Measurements from ENCODE around the gene MXI1.
"Not testable (repeated sequence)": the region's sequence is repeated elsewhere in the genome, so short reads cannot be mapped to it uniquely, and the experiment has no call there.

Gene MXI1

GRCh38 chr10:110184398-110184797, 23.0 kb upstream of the MXI1 start:
- no peak for DNase-seq

- not testable (repeated sequence) for DNase-seq
Observed at GRCh38 chr10:110185646-110186182, 21.7 kb upstream of the MXI1 start.

- no peak for DNase-seq
Observed at GRCh38 chr10:110190170-110190569, 17.2 kb upstream of the MXI1 start.

- no peak for DNase-seq
Observed at GRCh38 chr10:110192552-110192951, 14.9 kb upstream of the MXI1 start.

- no peak for DNase-seq
Observed at GRCh38 chr10:110200503-110200902, 6.9 kb upstream of the MXI1 start.

GRCh38 chr10:110201046-110201445, 6.4 kb upstream of the MXI1 start:
- not testable (repeated sequence) for DNase-seq

- no peak for DNase-seq
Observed at GRCh38 chr10:110203500-110204455, 3.6 kb upstream of the MXI1 start.

- DNase-seq, result no peak
Observed at GRCh38 chr10:110205051-110205675, 2.2 kb upstream of the MXI1 start.

GRCh38 chr10:110207805-110208613, 604 bp downstream of the MXI1 start:
- peak; percentile 61 for DNase-seq

GRCh38 chr10:110208614-110209453, 1.4 kb downstream of the MXI1 start:
- DNase-seq, result peak; percentile 65

GRCh38 chr10:110209454-110209925, 2.1 kb downstream of the MXI1 start:
- DNase-seq, result peak; percentile 65

GRCh38 chr10:110209926-110210673, 2.7 kb downstream of the MXI1 start:
- DNase-seq, result peak; percentile 61

GRCh38 chr10:110210674-110211464, 3.5 kb downstream of the MXI1 start:
- peak; percentile 98 for DNase-seq

- DNase-seq, result no peak
Observed at GRCh38 chr10:110211465-110211843, 4.0 kb downstream of the MXI1 start.

- no peak for DNase-seq
Observed at GRCh38 chr10:110212119-110213006, 5.0 kb downstream of the MXI1 start.

GRCh38 chr10:110214371-110214826, 7.0 kb downstream of the MXI1 start:
- peak; percentile 51 for DNase-seq

- no peak for DNase-seq
Observed at GRCh38 chr10:110215286-110216170, 8.1 kb downstream of the MXI1 start.

GRCh38 chr10:110216240-110216639, 8.8 kb downstream of the MXI1 start:
- DNase-seq, result no peak
